ENCODE results near the gene MICU2. TPM values are rescaled to one million over a fixed set of nuclear protein-coding genes. Genes with fewer than 3 reads are reported as not detected.

The MICU2 gene
- total RNA-seq, 2 donors from 2014 or later, result 53.7 to 73.6 TPM

DNA sequence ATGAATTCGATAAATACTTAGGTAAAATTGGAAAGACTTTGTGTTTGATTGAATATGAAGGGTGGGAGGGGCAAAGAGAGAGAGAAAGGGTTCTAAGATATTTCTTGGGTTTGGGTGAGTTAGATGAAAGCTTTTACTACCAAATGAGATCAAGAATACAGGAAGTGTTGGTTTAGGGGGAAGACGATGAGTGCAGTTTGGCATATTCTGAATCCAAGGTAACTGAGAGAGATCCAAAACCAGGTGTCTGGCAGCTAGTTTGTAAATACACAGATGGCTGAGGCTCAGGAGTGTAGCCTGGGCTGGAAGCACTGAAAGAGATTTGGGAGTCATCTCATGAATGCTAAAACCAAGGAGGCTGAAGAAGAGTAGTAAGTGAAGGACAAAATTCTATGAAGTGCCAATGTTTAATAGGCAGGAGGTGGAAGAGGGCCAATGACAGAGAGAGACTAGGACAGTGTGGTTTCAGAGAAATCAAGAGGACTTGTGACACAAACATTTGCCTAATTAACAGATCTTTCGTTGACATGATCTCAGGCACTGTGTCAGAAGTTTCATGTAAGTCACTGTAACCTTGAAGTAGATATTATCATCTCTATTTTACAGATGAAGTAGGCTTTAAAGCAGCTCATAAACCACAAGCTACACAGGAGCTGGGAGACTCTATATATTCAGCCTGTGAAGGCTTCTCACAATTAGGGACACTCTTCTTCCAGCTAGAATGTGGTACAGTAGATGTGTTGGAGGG lies 74.7 kb downstream of the MICU2 start:
- no peaks in the 10 kb centered on the region for H3K9me3 ChIP-seq
- no peak overlapping the region for H3K4me3 ChIP-seq
- peaks cover 6% of the 10 kb centered on the region for H3K36me3 ChIP-seq
- no peak overlapping the region for H3K27ac ChIP-seq
- no peak for DNase-seq (ENCODE audit: low spot score)
- H3K27me3 ChIP-seq, result no peaks in the 10 kb centered on the region
- no peaks in the 10 kb centered on the region for H3K4me1 ChIP-seq
- TF ChIP-seq CTCF (IDR thresholded peaks at IDR 0.05), result no peak

DNA sequence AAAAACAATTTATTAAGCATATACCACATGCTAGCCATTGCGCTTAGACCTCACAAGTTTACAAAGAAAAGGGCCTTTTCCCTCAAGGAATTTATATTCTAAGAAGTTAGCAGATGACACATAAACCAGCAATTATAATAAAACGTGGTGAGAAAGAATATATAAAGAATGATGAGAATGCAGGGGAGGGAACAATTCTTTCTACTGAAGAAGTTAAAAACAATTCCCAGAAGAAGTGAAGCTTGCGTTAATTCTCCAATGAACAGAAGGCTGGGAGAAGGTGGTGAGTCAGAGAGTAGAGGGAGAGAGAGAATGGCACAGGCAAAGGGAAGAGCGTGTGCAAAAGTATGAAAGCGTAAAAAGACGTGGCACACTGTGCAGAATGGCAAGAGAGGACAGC lies 75.4 kb downstream of the MICU2 start:
- H3K27me3 ChIP-seq, result no peaks in the 10 kb centered on the region
- H3K4me3 ChIP-seq, result no peak overlapping the region
- no peaks in the 10 kb centered on the region for H3K4me1 ChIP-seq
- no peak for DNase-seq (ENCODE audit: low spot score)
- TF ChIP-seq CTCF (IDR thresholded peaks at IDR 0.05), result no peak
- H3K9me3 ChIP-seq, result no peaks in the 10 kb centered on the region
- peaks cover 6% of the 10 kb centered on the region for H3K36me3 ChIP-seq
- H3K27ac ChIP-seq, result no peak overlapping the region

DNA sequence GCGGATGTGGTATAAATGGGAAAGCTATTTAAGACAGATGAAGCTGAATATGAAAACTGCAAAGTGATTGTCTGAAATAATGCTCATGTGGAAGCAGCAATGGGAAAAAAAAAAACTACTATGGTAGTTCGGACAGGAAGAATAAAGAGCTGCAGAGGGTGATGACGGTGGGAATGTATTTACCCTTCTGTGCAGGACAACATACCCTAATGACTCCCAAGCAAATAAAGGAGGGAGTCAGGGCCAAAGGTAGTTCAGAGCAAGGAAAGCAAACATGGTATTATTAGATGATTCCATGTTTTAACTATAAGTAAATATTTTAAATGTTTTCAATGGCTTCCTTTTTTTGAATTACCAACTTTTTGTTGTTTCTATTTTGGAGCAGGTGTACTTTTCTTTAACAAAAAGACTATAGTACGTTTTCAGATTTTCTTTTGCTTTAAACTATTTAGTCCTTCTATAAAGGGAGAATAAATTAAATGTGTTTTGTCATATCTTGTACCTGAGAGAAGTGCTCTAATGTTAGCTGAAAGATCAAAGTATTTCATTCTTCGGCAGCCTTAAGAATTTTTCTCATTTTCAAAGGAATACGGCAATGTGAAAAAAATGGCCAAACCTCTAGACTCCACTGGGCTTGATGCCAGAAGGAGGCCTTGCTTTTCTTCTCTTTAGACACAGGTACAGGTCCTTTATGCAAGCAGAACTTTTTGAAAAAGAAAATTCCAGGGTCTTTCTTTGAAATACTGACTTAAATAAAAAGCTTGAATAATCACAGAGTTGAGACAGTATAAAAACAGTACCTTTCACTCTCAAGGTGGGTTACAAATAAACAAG lies 77.0 kb downstream of the MICU2 start:
- no peak overlapping the region for H3K27ac ChIP-seq
- no peak overlapping the region for H3K4me3 ChIP-seq
- H3K4me1 ChIP-seq, result no peaks in the 10 kb centered on the region
- H3K9me3 ChIP-seq, result no peaks in the 10 kb centered on the region
- H3K27me3 ChIP-seq, result no peaks in the 10 kb centered on the region
- TF ChIP-seq CTCF (IDR thresholded peaks at IDR 0.05), result no peak
- H3K36me3 ChIP-seq, result peaks cover 7% of the 10 kb centered on the region
- no peak for DNase-seq (ENCODE audit: low spot score)

- no peak for TF ChIP-seq CTCF (IDR thresholded peaks at IDR 0.05)
- H3K27me3 ChIP-seq, result no peaks in the 10 kb centered on the region
- H3K27ac ChIP-seq, result no peak overlapping the region
- H3K9me3 ChIP-seq, result no peaks in the 10 kb centered on the region
- H3K4me1 ChIP-seq, result no peaks in the 10 kb centered on the region
- H3K4me3 ChIP-seq, result no peak overlapping the region
- DNase-seq (ENCODE audit: low spot score), result no peak
- H3K36me3 ChIP-seq, result peaks cover 27% of the 10 kb centered on the region
These were observed 81.1 kb downstream of the MICU2 start for GRCh38 chr13:21522847-21523246.

GRCh38 chr13:21522130-21522529 lies 81.8 kb downstream of the MICU2 start:
- H3K27ac ChIP-seq, result no peak overlapping the region
- peaks cover 27% of the 10 kb centered on the region for H3K36me3 ChIP-seq
- no peaks in the 10 kb centered on the region for H3K27me3 ChIP-seq
- no peak for DNase-seq (ENCODE audit: low spot score)
- H3K4me1 ChIP-seq, result no peaks in the 10 kb centered on the region
- TF ChIP-seq CTCF (IDR thresholded peaks at IDR 0.05), result no peak
- H3K9me3 ChIP-seq, result no peaks in the 10 kb centered on the region
- H3K4me3 ChIP-seq, result no peak overlapping the region
